Effector CD8-positive, alpha-beta T cell (primary cell): ENCODE data around the gene HCFC1.

Experiments used
- DNase-seq: peaks from one replicate; lab custom pipeline; 2025; lab: John Stamatoyannopoulos, UW

The HCFC1 gene

DNA sequence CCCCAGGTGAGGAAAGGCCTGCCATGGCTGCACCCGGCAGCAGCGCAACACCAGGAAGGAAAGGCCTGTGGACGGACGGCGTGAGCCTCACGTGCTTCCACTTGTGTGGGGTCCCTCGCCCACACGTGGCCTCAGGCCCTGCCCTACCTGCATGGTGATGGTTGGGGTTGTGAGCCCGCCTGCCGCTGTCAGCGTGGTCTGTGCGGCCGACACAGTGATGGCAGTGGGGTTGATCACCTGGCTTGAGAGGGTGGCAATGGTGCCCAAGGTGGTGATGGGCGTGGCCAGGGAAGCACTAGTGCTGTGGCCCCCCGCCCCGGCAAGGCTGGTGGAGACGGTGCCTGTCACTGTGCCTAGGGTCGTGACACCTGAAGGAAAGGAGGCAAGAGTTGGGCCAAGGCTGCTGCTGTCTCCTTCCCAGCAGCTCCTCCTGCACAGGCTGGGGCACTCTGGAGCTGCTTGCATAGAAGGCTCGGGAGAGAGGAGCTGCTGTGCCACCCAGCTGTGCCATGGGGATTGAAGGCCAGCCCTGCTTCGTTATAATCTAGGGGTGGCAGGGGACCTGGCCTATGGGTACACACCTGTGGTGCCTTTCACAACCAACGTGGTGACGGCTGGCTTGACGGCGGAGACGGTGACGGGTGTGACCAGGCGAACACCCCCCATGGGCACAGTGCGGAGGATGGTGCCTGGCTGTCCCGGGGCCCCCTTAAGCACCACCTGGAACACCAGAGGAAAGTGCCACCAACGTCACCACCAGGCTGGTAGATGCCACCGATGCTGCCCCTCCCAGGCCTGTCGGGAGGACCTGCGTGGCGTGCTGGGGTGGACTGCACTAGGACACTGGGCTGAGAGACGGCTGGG, 15.3 kb downstream of the HCFC1 start:
- DNase-seq, result no peak

DNA sequence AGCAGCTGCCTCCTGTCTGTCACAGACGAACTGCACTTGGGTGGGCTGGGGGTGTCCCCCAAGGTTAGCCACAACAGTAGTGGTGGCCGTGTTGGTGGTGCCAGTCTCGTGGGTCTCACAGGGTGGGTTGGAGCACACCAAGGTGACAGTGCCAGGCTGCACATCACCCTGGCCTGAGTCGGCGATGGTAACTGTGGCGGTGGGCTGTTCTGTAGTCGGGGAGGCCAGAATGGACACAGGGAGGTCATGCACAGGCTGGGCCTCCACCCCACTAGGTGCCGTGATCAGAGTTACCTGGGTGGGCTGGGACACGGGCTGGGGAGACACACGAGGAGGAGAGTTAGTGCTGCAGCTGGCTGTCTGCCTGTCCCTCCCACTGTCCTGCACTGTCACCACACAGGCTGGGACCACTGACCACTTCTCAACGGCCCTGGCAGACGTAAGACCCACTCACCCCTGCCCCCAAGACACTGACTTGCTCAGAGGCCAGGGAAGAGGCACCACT, 16.3 kb downstream of the HCFC1 start:
- no peak for DNase-seq

DNA sequence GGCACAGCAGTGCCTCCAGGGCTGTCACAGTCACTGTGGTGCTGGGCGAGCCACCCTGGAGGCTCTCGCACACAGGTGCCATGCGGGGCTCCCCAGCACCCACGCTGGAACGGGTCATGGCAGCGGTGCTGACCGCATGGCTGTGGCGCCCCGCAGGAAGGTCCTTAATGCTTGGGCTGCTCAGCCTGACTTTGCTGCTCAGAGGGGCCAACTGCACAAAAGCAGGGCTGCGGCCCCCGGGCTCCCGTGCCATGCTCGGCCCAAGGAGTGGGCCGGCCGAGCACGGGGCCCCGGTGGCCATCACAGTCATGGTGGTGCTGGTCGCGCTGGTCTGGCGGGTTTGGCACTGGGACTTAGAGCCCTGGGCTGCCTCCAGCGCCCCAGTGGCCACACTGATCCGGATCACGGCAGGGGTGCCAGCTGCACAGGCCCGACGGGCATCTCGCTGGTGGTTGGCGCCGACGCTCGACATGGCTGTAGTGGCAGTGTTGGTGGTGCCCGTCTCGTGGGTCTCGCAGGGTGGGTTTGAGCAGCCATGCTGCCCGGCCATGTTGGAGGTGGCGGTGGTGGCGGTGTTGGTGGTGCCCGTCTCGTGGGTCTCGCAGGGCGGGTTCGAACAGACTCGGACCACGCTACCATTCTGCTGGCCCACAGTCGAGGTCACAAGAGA, 16.9 kb downstream of the HCFC1 start:
- DNase-seq, result no peak

DNA sequence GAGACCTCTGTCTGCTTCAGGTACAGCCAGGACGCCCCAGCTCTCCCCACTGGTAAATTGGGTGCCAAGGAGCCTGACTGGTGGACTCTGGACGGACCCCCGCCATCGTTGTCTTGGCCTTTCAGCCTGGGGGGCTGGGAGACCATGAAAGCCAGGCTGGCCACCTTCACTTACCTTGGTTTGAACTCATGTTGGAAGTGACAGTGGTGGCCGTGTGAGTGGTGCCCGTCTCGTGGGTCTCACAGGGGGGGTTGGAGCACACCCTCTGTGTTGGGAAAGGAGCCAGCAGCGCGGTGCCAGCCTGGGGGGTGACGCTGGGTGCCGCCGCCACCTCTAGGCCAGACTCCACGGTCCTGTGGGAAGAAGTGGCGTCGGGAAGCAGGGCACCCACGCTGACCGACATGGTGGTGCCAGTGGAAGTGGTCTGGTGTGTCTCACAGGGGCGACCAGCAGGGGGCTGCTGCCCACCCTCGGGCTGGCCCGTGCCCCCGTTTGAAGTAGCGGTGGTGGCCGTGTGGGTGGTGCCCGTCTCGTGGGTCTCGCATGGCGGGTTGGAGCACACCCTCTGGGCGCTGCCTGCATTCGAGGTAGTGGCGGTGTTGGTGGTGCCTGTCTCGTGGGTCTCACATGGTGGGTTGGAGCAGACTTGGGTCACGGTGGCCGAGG, 17.6 kb downstream of the HCFC1 start:
- no peak for DNase-seq

DNA sequence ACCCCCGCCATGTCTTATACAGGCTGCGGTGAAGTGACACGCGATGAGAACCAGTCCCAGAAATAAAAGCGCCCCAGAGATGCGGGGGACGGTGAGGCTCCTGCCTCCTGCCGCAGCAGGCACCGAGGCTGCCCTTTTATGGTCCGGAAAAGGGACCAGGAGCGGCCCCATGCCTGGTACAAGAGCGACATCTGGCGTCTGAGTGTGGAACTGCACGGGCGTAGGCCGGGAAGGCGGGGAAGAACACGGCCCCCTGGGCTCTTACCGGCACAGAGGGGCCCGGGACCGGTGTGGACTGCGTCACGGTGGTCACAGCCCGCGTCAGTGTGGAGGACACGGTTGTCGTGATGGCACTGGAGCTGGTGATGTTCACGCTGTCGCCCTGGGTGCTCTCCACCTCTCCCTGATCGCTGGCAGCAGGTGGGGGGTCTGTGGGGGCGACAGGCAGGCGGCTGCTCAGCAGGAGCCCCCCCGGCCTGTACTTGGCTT, 18.2 kb downstream of the HCFC1 start:
- peak; percentile 64 for DNase-seq

DNA sequence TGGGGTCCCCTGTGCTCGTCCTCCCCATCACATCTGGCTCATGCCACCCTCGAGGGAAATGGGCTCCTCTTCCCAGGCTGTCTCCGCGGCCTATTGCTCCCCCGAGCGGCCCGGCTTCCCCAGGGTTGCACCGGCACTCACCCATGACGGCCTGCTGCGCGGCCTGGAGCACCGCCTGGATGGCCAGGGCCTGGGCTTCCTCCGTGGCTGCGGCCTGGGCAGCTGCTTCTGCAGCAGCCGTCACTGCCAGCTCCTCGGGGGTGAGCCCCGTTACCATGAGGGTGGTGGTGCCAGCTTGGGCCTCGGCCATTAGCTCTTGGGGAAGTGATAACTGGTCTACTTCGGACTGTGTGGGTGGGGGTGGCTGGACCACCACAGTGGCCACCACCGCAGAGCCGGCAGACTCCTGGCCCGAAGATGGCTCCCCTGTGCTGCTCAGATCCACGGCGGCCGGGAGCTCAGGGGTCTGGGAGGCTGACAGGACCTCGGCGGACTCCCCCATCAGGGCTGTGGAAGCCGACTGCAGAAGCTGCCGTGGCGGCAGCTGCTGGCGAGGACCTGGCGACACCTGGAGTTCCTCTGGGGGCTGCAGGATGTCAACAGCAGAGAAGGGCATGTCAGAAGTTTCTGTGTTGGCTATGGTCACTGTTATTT, 19.1 kb downstream of the HCFC1 start:
- no peak for DNase-seq

DNA sequence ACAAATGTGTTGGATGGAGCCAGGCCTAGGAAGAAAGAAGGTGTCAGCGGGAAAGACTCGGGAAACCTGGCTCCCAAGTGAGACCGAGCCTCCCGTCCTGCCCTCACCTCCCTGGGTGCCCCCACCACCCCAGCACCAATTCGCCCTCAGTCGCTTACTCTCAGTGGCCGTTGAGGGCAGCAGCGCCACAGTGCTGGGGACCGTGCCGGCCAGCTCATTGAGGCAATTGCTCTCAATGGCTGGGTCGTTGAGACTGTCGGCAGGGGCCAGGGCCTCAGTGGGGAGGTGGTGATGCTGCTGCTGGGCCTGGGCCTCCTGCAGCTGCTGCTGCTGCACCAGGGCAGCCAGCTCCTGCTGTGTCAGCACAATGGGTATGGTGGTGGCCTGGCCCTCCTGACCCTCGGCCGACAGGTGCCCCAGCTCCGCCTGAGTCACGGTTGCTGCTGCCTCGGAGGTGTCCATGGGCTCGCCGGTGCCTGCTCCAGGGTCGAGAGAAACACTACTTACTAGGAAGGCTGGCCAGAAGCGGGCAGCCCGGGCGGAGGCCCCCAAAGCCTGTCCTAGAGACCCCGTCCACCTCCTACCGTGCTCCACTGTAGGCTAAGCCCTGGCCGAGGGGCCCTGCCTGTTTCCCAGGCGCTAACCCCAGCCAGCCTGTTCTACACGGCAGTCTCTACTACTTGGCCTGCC, 19.8 kb downstream of the HCFC1 start:
- DNase-seq, result no peak

DNA sequence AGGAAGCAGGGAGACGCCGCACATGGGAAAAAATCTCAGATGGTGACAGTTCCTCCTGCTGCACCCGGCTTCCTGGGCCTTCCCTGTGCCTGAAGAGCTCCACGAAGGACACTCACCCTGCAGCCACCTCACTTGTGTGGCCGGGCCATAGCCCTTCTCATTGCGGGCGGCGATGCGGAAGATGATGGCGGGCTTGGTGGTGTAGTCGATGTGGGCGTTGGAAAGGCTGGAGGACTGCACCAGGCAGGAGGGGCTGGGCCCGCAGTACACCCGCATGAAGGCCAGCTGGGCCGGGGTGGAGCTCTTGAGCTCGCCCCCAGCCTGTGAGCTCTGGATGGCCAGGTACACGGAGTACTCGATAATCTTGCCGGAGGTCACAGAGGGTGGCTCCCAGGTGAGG, 21.5 kb downstream of the HCFC1 start:
- no peak for DNase-seq

DNA sequence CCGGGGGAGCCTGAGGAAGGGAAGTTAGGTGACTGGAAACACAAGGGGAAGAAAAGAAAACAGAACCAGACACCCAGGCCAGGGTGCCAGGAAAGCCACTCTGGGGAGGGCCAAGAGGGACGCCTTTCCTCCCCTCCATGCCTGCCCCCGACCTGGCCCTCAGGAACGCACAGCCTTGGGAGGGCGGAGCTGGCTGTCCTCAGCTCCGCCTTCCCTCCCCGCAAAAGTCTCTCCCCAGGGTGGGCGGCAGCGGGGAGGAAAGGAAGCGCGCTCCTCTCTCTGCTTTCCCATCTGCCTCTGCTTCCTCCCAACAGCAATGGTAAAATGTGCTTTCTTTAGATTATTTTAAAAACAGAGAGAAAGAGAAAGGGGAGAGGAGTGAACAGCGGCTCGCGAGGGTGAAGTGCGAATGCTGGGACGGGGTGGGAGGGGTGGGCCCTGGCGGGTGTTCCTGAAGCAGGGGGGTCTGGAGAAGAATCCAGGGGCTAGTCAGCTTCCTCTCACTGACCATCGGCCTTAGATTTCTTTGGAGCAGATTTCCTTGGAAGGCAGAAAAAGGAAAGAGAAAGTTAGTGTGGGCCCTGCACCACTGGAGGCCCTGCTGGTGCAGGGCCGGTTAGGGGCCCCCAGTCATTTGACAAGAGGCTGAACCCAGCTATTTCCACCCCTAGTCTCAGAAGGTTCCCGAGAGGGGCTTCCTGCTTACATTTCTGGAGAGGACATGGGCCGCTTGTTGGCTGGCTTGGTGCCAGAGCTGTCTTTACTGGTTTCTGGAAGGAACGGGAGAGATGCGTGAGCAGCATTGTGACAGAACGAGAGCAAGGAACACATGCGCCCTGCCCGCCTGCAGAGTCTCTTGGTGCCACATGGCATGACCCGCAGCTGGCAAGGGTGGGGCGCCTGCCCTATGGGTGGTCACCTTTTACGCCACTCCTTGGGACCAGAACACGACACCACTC, 22.5 kb downstream of the HCFC1 start:
- DNase-seq, result no peak

DNA sequence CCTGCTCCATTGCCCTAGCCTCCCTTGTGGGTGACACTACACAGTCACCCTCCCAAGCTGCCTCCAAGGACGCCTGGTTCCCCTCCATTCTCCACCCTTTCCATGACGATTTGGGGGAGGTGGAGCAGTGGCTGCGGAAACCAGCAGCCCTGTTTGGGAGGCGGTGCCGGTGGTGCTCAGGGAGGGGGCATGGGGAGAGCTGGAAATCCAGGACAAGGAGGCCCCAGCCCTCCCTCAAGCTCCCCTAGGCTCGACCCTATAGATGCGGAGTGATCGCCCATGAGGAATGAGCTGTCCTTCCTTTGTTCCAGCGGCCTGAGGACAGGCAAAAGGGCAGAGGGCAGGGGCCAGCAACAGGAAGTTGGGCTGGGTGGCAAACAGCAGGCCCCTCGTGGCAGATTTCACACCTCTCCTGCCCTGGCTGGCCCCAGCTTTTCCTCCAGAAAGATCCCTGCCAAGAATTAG, 23.6 kb downstream of the HCFC1 start:
- DNase-seq, result no peak

DNA sequence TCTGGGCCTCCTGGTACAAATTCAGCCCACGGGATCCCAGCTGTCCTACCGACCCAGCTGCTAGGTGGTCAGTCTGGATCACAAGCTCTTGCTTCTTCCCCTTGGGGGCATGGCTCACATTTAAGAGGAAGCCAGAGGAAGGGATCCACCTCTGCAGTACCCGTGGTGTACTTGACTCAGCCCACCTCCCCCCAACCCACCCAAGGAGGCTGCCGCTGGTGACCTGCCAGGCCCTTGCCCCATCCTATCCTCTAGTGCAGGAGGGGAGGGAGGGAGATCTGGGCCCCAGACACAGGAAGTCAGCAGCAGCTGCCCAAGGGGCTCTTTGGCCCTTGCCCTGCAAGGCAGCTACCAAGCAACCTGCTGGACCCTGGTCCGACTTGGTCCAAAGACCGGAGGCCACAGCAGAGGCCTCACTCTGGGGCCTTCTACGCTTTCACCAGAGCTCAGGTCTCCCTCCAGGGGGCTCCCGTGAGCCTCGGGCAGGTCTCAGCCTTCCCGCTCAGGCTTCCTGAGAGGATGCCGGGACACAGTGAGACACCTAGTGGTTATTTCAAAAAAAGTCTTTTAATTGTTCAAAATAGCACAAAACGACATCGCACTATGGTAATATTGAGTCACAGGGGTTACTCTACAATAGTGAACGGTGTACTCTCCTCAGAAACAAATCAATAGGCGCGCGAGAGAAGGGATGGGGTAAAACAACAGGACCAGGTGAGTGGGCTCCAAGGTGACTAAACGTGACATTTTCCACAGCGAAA, 24.4 kb downstream of the HCFC1 start:
- DNase-seq, result peak; percentile 65

DNA sequence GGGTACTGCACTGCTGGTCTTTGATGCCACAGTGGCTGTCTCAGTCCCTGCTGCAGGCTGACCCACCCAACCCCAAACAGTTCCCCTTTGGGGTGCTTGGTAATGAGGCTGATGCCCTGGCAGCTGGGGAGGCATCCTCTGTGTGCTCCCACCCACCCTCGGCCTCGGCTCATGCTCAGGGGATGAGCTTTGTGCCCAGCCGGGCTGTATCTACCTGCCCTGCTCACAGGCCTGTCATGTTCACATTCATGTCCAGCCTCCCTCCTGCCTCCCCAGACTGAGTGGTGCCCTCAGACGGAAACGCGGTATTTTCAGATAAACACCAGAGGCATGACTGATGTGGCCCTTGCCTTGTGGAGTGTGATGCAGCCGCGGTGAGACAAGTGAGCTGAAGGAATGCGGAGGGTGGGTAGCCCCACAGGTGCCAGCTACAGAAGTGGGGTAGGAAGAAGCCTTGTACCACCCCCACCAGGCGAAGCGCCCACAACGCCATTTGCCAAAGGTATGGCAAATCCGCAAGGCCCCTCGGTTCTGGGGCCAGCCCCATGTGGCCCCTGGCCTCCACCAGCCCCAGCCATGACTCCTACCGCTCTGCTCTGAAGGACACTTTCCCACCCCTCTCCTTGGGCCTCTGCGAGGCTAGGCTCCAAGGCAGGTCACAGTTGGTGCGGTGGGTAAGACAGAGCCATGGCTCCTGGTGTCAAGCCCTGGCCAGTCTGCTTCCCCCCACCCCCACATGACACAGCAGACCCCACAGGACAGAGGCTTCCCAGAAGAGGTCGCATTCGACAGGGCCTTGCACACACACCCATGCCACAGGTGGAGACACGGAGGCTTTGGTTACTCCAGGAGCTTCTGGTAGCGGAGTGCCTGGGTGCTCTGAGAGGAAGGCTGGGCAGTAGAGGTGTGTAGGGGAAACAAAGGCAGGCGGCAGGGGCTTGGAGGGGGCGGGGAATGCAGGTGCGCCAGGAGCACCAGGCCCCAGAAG, 25.4 kb downstream of the HCFC1 start:
- no peak for DNase-seq

DNA sequence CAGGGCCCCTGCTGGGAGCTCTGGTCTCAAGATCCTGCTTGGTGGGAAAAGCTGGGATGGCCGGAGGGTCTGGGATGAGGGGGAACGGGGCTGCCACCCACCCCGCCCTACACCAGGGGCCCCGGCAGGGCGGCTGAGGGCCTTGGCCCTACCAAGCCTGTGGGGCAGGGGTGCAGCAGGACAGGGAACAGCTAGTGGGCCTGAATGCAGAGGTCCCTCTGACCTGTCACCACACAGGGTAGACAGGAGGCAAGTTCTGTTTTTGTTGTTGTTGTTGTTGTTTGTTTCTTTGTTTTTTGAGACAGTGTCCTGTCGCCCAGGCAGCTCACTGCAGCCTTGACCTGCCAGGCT, 26.8 kb downstream of the HCFC1 start:
- no peak for DNase-seq

DNA sequence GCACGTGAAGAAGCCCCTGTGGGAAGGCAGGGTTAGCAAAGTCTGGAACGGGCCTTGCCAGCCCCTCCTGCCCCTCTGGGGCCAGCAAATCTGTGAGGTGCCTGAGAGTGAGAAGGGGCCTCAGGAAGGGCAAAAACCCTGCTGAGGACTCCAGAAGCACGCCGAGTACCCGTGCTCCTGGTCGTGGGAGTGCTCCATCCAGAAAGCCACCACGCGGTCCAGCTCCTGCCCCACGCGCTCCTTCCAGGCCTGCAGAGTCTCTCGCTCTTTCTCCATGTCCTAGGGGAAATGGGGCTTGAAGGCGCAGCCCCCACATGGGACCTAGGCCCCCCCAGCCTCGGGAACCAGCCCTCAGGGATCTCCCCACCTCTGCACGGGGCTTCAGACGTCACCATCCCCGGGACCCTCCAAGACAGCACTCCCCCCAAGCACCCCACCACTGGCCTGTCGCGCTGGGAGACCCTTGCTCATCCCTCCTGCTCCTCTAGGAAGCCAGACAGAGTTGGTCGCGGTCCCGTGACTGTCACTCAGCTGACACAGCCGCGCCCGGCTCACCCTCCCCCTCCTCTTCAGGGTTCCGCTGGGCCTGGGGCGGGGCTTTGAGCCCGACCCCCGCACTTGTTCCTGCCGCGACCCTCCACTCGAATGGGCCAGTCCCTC, 27.3 kb downstream of the HCFC1 start, which contains the start of gene RENBP:
Gene RENBP (minus strand): TSS at position 504 of the 660 bp plus-strand sequence. CDS start 33 bp downstream, at position 471.
- peak; percentile 12 for DNase-seq

DNA sequence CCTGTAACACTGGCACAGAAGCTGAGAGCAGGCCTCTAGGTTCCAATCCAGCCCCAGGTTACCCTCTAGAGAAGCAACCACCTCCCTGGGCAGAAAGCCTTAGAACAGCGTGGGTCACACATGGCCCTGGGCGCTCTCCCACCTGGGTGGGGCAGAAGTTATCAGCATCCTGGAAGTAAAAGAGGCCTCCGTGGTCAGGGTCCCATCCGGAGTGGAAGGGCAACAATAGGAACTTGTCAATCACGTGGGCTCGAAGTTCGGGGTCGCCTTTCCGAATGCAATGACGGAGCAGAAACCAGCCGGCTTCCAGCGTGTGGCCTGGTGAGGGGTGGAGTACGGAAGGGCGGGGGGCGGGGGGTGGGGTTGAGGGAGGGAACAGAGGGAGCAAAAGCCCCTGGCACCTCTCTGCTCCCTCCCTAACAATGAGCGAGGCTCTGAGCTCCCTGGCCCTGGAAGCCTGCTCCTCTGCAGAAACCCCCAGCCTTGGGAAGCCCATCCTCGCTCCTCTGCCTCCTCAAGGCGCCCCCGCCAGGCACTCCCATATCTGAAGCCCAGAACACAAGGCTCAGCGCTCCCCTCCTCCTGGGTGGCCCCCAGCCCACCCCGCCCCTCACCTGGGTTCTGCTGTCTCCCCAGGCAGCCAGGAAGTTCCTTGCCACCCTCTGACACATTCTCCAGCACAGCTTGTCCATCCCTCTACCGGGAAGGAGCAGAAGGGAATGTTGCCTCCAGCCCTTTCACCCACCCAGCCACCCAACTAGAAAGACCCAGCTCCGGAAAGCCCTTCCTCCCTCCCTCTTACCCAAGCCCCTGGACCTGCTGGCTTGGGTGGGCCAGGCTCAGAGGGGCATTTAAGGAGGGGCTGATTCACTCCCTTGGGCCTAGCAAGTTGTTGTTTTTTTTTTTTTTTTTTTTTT, 30.0 kb downstream of the HCFC1 start:
- DNase-seq, result no peak

DNA sequence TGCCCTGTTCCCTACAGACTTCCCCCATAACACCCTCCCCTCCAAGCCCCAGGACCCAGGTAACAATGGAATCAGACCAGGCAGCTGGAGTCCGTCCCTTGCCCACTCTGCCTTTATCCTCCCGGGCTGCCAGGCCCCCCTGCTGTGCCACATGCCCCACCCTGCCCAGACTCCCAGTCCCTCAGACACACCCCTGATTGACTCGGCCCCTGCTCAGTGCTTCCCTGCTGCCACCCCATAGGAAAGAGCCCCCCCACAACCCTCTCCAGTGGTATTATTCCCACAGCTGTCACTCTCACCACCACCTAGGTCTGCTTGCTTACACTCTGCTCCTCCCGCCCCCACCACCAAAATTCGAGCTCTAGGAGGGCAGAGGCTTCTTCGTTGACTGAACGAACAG, 32.0 kb downstream of the HCFC1 start:
- no peak for DNase-seq
